Measurements from ENCODE around the gene RHOT1.
"Not testable (repeated sequence)": the region's sequence is repeated elsewhere in the genome, so short reads cannot be mapped to it uniquely, and the experiment has no call there.

Gene RHOT1

DNA sequence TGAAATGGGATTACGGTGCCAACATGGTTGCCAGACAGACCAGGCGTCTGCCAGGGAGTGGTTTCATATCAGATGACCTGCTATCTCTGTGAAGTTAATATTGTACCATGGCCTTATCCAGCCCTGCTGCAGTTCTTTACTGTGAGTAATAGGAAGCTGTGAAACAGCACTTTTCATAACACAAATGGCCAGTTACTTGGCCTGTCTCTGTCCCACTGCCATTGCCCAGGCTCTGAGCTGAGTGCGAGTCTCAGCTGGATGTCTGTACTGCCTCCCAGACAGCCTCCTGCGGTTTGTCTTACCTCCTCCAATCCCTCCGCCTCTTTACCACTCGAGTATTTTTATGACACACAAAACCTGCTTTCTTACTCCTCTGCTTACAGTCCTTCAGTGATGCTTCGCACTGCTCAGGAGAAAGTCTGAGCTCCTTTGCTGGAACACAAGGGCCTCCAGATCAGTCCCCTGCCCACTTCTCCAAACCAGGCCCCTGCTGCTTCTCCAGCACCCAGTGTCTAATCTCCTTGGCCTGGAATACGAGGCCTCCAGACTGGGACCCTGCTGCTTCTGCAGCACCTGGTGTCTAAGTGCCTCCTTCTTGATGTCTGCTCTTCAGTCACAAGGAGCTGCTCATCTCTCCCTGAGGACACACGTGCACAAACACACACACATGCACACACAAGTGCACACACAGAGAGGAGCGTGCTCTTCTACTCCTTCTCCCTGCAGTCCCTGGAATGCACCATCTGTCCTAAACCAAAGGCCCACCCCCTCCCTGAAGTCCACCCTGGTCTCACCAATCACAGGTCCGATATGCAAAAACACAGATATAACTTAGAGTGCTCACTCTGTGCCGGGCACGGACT lies 17.1 kb upstream of the RHOT1 start:
- no peak for DNase-seq

- DNase-seq: no peak
Measured at GRCh38 chr17:32125848-32126153, 16.5 kb upstream of the RHOT1 start.

DNA sequence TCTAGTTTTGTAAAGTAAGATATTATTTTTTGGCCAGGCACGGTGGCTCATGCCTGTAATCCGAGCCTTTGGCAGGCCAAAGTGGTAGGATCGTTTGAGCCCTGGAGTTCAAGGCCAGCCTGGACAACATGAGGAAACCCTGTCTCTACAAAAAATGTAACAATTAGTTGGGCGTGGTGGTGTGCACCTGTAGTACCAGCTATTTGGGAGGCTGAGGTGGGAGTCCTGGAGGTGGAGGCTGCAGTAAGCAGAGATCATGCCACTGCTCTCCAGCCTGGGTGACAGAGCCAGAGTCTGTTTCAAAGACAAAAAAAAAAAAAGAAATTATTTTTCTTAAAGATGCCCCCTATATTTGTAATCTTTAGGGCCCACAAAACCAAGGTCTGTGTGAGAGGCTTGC lies 16.0 kb upstream of the RHOT1 start:
- DNase-seq: no peak

DNA sequence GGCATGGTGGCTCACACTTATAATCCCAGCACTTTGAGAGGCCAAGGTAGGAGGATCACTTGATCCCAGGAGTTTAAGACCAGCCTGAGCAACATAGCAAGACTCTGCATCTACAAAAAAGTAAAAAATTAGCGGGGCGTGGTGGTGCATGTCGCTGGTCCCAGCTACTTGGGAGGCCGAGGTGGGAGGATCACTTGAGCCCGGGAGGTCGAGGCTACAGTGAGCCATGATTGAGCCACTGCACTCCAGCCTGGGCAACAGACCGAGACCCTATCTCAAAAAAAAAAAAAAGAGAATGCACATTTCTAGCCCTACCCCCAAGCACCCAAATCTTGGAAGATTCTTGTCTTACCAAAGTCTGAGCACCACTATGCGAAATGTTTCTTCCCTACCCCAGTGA lies 15.6 kb upstream of the RHOT1 start:
- DNase-seq: no peak

- DNase-seq: no peak
Measured at GRCh38 chr17:32127158-32127897, 15.0 kb upstream of the RHOT1 start.

DNA sequence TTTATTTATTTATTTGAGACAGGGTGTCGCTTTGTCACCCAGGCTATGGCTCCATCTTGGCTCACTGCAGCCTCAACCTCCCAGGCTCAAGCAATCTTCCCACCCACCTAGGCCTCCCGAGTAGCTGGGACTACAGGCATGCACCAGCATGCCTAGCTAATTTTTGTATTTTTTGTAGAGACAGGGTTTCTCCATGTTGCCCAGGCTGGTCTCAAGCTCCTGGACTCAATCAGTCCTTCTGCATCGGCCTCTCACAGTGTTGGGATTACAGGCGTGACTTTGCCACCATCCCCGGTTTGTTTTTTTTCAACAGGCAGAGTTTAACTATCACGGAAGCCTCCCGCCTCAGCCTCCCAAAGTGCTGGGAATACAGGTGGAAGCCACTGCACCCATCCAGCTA lies 13.8 kb upstream of the RHOT1 start:
- not testable (repeated sequence) for DNase-seq

DNA sequence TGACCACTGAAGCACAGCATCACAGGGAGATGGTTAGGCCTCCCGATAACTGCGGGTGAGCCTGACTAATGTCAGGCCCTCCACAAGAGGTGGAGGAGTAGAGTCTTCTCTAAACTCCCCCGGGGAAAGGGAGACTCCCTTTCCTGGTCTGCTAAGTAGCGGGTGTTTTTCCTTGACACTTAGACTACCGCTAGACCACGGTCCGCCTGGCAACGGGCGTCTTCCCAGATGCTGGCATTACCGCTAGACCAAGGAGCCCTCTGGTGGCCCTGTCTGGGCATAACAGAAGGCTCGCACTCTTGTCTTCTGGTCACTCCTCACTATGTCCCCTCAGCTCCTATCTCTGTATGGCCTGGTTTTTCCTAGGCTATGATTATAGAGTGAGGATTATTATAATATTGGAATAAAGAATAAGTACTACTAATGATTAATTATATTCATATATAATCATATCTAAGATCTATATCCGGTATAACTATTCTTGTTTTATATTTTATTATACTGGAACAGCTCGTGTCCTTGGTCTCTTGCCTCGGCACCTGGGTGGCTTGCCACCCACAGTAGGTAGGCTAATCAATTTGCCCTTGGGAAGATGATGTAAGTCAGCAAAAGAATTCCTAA lies 6.7 kb upstream of the RHOT1 start:
- not testable (repeated sequence) for DNase-seq

DNA sequence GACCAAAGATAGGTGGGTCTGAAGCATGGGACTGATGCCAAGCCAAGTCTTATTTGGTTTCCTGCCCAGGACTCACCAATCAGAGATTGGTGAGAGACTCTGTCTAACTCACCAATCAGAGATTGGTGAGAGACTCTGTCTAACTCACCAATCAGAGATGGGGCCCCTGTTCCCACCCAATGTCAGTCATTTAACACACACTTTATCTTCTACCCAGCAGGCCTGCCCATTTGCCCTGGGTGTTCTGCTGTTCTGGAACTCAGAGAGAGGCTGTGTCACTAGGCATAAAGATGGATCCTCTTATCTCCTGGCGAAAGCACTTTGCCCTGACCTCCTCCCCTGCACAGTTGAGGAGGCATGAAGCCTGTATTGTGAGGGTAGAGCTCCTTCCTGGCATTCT lies 5.4 kb upstream of the RHOT1 start:
- DNase-seq: no peak

- DNase-seq: not testable (repeated sequence)
Measured at GRCh38 chr17:32139504-32139903, 2.8 kb upstream of the RHOT1 start.

DNA sequence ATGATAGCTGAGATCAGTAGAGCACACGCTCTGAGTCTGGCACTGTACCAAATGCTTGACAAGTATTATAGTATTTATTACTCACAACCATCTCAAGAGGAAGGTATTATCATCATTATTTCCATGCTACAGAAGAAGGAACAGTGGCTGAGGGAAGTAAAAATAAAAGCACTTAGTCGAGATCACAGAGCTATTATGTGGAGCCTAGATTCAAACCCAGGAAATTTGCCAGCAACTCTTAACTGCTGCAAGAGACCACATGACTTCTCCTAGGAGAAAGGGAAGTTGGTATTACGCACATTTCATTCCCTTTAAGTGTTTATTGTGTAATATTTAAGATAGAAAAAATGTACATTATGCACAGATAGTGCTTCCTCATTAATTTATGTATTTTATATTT lies 1.0 kb upstream of the RHOT1 start:
- DNase-seq: no peak

DNA sequence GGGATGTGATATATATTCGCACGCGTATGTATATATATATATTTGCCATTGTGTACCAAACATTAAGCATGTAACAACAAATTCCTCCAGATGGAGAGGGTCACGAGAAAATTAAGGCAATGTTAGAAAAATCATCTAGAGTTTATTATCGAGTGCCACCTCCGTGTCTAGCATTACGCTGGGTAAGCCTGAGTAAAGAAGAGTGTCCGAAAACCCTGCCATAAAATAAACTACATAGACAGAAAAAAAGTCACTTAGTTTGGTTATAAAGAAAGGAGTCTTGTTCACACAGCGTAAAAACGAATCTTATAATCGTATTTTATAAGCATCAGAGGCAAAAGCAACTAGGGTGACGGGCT lies 644 bp upstream of the RHOT1 start:
- DNase-seq: no peak

DNA sequence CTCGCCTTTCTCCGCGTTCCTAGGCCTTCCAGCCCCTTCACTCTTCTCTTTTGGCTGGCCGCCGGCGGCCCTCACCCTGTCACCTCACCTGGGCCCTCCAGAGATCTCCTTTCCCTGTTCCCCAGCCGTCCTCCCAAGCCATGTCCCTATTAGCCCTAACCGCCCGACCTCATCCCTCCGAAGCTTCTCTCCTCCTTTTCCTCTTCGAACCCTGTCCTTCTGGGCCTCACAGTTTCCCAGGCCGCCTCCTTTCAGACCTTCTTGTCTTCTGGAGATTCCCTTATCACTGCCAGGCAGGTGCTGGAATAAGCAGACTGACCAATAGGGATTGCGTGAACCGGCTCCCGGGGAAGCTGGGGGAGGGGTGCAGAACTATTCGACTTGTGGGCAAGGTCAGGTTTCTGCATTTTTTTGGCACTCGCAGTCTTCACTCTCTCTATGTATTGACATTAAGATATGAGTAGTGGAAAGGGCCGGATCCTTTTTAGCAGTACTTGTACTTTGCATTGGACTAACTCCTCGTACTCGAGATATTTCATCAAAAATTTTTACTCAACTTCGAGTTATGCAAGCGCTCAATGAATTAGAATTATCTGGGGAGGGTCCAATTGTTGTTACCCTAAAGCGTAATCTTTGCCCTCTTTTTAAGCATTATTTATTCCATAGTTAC lies 690 bp downstream of the RHOT1 start:
- DNase-seq: no peak

DNA sequence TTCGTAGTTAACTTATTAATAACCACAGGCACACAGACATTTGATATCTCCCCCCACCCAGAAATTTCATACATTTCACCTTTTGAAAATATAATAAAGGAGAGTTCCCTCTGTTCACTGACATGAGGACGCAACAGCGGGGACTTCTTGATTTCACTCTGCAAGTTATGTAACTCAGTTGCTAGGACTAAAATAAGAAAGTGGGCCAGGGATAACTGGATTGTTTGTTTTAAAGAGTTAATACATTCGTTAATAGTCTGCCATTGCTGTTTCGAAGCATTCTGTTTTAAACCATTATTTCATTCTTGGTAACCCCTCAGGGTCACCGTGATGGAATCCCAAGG lies 1.2 kb downstream of the RHOT1 start:
- DNase-seq: no peak

- DNase-seq: not testable (repeated sequence)
Measured at GRCh38 chr17:32144442-32144841, 2.1 kb downstream of the RHOT1 start.

DNA sequence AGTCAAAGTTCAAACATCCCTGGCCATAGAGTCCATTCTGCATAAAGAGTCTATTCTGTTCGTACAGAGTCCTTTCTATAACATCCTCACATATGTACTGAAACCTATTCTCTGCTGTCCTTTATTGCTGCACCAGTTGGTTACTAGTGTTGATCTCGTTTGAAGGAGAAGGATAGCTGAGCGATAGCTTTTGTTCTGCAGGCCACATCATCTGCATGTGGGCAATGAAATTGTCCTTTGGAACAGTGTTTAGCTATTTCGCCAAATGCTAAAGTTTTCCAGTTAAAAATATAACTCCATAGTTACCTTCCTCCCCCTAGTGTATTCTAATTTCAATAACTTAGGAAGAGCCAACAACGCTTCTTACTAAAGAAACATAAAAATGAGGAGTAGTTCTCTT lies 6.0 kb downstream of the RHOT1 start:
- DNase-seq: no peak

GRCh38 chr17:32150358-32150757 lies 8.1 kb downstream of the RHOT1 start:
- DNase-seq: no peak

DNA sequence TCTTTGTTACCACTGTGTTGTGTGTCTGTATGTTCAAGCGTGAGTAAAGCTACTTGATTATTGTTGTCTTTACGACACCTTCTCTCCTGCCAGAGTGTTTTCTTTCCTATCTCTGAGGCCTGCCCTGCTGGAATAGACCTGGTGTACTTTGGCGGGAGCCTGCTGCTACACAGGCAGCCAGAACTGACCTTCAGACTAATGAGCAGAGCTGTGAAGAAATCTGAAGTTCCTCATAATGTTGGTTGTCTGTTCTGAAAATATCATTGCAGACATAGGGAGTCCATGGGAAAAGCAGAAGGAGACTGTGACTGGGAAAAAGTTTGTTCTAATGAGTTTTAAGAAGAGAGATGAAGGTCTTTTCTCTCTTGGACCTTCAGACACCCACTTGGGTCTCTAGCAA lies 9.8 kb downstream of the RHOT1 start:
- DNase-seq: no peak

GRCh38 chr17:32155896-32156295 lies 13.6 kb downstream of the RHOT1 start:
- DNase-seq: no peak

DNA sequence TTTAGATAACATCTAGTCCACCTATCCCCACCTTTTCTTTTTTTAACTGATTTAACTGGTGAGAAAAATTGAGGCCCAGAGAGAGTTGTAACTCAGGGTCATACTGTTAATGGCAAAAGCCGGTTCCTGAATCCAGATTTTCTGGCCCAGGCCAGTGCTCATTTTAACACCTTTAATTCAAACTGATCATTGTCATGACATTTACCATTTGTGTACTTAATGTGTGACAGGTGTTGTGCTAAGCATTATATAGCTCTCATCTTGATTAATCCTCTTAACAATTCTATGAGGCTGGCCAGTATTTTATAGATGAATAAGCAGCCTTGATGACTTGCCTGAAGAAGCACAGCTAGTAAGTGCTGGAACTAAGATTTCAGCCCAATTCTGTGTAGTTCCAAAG lies 14.4 kb downstream of the RHOT1 start:
- no peak for DNase-seq

- no peak for DNase-seq
Measured at GRCh38 chr17:32157225-32157624, 14.9 kb downstream of the RHOT1 start.

GRCh38 chr17:32158870-32159585 lies 16.7 kb downstream of the RHOT1 start:
- DNase-seq: no peak

DNA sequence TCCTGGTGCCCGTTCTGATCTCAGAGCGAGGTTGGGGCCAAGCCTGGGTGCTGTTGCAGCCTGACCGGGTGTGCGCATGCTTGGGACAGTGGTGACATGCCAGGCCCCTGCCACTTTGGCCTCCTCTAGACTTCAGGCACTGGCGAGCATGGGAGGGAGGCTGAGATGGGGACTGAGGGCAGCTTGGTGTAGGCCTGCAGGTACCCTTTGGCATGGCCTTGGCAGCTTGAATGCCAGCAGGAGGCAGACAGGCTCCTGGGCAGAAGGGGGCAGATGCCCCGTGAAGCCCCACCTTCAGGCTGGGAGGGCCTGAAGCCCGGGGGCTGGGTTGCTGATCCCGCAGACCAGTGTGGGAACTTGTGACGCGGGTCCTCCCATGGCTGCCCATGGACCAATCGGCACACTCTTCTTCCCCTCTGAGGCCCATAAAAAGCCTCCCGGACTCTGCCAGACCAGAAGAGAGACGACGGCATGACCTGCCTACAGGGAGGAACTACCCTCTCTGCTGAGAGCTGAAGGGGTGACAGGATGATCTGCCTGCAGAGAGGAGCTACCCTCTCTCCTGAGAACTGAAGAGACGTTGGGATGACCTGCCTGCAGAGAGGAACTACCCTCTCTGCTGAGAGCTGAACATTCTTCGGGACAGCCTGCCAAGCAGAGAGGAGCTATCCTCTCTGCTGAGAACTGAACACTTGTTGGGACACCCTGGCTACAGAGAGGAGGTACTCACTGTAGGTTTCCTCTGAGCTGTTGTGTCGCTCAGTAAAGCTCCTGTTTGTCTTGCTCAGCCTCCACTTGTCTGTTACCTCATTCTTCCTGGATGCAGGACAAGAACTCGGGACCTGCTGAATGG lies 17.5 kb downstream of the RHOT1 start:
- no peak for DNase-seq
